Neural cell (in vitro differentiated cells): ENCODE results near the gene ITFG1. TPM values are rescaled to one million over a fixed set of nuclear protein-coding genes. Genes with fewer than 3 reads are reported as not detected.
"Not testable (repeated sequence)": the region's sequence is repeated elsewhere in the genome, so short reads cannot be mapped to it uniquely, and the experiment has no call there.

Source experiments
- H2AFZ ChIP-seq: fragments of 200-600, 300-800 bp; sonication (generic), shearing (Covaris generic); 2 replicates; pipeline ENCODE4 v1.6.0; 2014; ENCODE audit warnings: low read depth, mild to moderate bottlenecking, antibody characterized with exemption, low read length, moderate library complexity
- H3F3A ChIP-seq: fragments of 200-600 bp; shearing (Covaris generic); 2 replicates; pipeline ENCODE4 v1.6.1; 2016; ENCODE audit warnings: mild to moderate bottlenecking, moderate library complexity, mixed read lengths, antibody characterized with exemption, low read length; ENCODE audit not compliant: insufficient read depth, poor library complexity, severe bottlenecking
- H3K27ac ChIP-seq: fragments of 200-600, 300-800 bp; sonication (generic), shearing (Covaris generic); 2 replicates; pipeline ENCODE4 v1.5.1; 2014; ENCODE audit warnings: mild to moderate bottlenecking, low read length, moderate library complexity
- H3K27me3 ChIP-seq: fragments of 300-800, 200-600 bp; sonication (generic), shearing (Covaris generic); 2 replicates; pipeline ENCODE4 v1.6.0; 2014; ENCODE audit warnings: mild to moderate bottlenecking, low read depth, low read length, moderate library complexity; ENCODE audit not compliant: insufficient read depth
- H3K36me3 ChIP-seq: fragments of 300-800, 200-600 bp; sonication (generic), shearing (Covaris generic); 2 replicates; pipeline ENCODE4 v1.5.1; 2014; ENCODE audit warnings: mild to moderate bottlenecking, antibody characterized with exemption, low read length, moderate library complexity; ENCODE audit not compliant: insufficient read depth
- H3K4me2 ChIP-seq: fragments of 300-800, 200-600 bp; sonication (generic), shearing (Covaris generic); 2 replicates; pipeline ENCODE4 v1.6.0; 2014; ENCODE audit warnings: mild to moderate bottlenecking, low read length
- H3K4me3 ChIP-seq: fragments of 300-800, 200-600 bp; sonication (generic), shearing (Covaris generic); 2 replicates; pipeline ENCODE4 v1.5.1; 2014; ENCODE audit warnings: mild to moderate bottlenecking, low read length, moderate library complexity
- H3K79me2 ChIP-seq: fragments of 200-600 bp; shearing (Covaris generic); replicated peaks from 2 replicates; pipeline ENCODE4 v1.6.0; 2014; ENCODE audit warnings: mild to moderate bottlenecking, low read length, moderate library complexity; ENCODE audit not compliant: insufficient read depth
- H3K9ac ChIP-seq: fragments of 300-800, 200-600 bp; sonication (generic), shearing (Covaris generic); 2 replicates; pipeline ENCODE4 v1.6.1; 2016; ENCODE audit warnings: mild to moderate bottlenecking, low read length, mixed read lengths
- H3K9me2 ChIP-seq: fragments of 200-600 bp; shearing (Covaris generic); 2 replicates; pipeline ENCODE4 v1.6.1; 2016; ENCODE audit warnings: mild to moderate bottlenecking, low read length, mixed read lengths; ENCODE audit not compliant: insufficient read depth
- H3K9me3 ChIP-seq: fragments of 200-600, 300-800 bp; sonication (generic), shearing (Covaris generic); 2 replicates; pipeline ENCODE4 v1.6.1; 2016; ENCODE audit warnings: mild to moderate bottlenecking, mixed run types, low read length, moderate library complexity, mixed read lengths
- H4K20me1 ChIP-seq: fragments of 200-600 bp; shearing (Covaris generic); 2 replicates; pipeline ENCODE4 v1.6.1; 2016; ENCODE audit warnings: mild to moderate bottlenecking, mixed run types; ENCODE audit not compliant: insufficient read depth
- EP300 ChIP-seq: fragments of 450-650 bp; conservative IDR thresholded peaks from 2 replicates; pipeline ENCODE4 v1.6.1; 2014; ENCODE audit warnings: antibody characterized with exemption, mild to moderate bottlenecking, moderate library complexity; ENCODE audit not compliant: poor library complexity, severe bottlenecking
- EZH2 ChIP-seq: fragments of 200-600, 300-800 bp; shearing (Covaris generic), sonication (generic); IDR thresholded peaks from 2 replicates; pipeline ENCODE4 v1.6.1; 2014; ENCODE audit warnings: antibody characterized with exemption, low read length, borderline replicate concordance, mild to moderate bottlenecking; ENCODE audit not compliant: insufficient read depth, poor library complexity, severe bottlenecking
- MXI1 ChIP-seq: fragments of 450-650 bp; conservative IDR thresholded peaks from 2 replicates; pipeline ENCODE4 v1.6.1; 2014; ENCODE audit warnings: antibody characterized with exemption, mild to moderate bottlenecking; ENCODE audit not compliant: poor library complexity, severe bottlenecking
- POLR2AphosphoS5 ChIP-seq: IDR thresholded peaks from 2 replicates; pipeline ENCODE4 v1.6.1; 2012
- RAD21 ChIP-seq: fragments of 450-650 bp; conservative IDR thresholded peaks from 2 replicates; pipeline ENCODE4 v1.6.1; 2014; ENCODE audit warnings: antibody characterized with exemption, mild to moderate bottlenecking, moderate library complexity
- REST ChIP-seq: IDR thresholded peaks from 2 replicates; pipeline ENCODE4 v1.6.1; 2012; ENCODE audit warnings: borderline replicate concordance
- SMC3 ChIP-seq: fragments of 450-650 bp; conservative IDR thresholded peaks from 2 replicates; pipeline ENCODE4 v1.6.1; 2014; ENCODE audit warnings: antibody characterized with exemption, mild to moderate bottlenecking, moderate library complexity; ENCODE audit not compliant: poor library complexity
- TAF1 ChIP-seq: IDR thresholded peaks from 2 replicates; pipeline ENCODE4 v1.6.1; 2012; ENCODE audit warnings: low read depth
- polyA plus RNA-seq: library from polyadenylated mRNA; depleted of rRNA; stranded (reverse); fragments of >200 nt; gene quantifications from 2 replicates; pipeline ENCODE4 v1.2.3, GENCODE V29; 2014
- TF ChIP-seq, protein P1 (sequence below): fragments of 450-650 bp; IDR thresholded peaks from 2 replicates; pipeline ENCODE4 v1.5.1; 2014; ENCODE audit warnings: antibody characterized with exemption, mild to moderate bottlenecking, moderate library complexity; ENCODE audit not compliant: poor library complexity, severe bottlenecking

ITFG1 gene
- polyA plus RNA-seq, 1 donor from 2014 or later = 155 TPM

DNA sequence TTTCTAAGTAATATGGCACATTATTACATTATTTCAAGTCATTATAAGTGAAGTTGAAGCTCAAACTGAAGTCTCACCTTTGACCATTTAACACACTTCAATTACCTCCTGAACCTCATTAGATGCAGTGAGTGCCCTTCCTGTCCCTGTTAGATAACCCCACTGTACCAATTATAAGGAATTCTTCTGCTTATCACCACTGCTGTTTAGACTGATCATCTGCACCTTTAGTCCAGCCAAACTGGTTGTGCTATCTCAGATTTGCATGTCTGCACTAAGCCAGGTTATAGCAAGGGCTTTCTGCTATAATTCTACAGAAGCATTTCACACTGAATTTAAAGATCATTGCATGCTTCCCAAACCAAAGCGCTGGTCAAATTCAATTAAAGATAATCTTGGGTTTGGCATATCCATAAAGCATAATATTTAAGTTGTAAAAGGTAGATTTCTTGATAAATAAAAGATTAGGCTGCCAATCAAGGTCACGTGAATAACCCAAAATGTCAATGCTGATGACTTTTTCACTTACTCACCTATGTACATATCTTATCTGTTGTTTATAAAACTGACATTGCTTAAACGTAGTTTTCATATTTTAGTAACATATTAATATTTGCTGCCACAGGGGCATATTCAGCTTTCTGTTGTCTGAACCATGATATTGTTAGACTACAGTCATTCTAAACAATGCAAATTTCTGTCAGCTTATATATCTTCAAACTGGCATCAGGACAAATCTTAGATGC is 11.9 kb downstream of the ITFG1 start:
- Histone ChIP-seq H2AFZ (no peak overlapping the region), H3K4me3 (no peak overlapping the region), H3K36me3 (peaks cover 7% of the 10 kb centered on the region), H3K27ac (no peak overlapping the region), H3K9me3 (no peaks in the 10 kb centered on the region), H3K79me2 (peaks cover 10% of the 10 kb centered on the region), H3K27me3 (no peaks in the 10 kb centered on the region), H3K4me2 (no peak overlapping the region), H3K9ac (no peak overlapping the region), H4K20me1 (no peaks in the 10 kb centered on the region), H3K9me2 (no peaks in the 10 kb centered on the region), H3F3A (no peaks in the 10 kb centered on the region)
- TF ChIP-seq EZH2 = no peak
- TF ChIP-seq RAD21 = no peak
- TF ChIP-seq MXI1 = no peak
- no peak for TF ChIP-seq EP300
- TF ChIP-seq REST = no peak
- TF ChIP-seq, protein P1, sequence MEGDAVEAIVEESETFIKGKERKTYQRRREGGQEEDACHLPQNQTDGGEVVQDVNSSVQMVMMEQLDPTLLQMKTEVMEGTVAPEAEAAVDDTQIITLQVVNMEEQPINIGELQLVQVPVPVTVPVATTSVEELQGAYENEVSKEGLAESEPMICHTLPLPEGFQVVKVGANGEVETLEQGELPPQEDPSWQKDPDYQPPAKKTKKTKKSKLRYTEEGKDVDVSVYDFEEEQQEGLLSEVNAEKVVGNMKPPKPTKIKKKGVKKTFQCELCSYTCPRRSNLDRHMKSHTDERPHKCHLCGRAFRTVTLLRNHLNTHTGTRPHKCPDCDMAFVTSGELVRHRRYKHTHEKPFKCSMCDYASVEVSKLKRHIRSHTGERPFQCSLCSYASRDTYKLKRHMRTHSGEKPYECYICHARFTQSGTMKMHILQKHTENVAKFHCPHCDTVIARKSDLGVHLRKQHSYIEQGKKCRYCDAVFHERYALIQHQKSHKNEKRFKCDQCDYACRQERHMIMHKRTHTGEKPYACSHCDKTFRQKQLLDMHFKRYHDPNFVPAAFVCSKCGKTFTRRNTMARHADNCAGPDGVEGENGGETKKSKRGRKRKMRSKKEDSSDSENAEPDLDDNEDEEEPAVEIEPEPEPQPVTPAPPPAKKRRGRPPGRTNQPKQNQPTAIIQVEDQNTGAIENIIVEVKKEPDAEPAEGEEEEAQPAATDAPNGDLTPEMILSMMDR = no peak
- TF ChIP-seq SMC3 = no peak
- no peak for TF ChIP-seq POLR2AphosphoS5
- no peak for TF ChIP-seq TAF1

GRCh38 chr16:47446431-47446830 is 14.4 kb downstream of the ITFG1 start:
- H3K9ac ChIP-seq = no peak overlapping the region
- no peak overlapping the region for H3K4me2 ChIP-seq
- H3K27me3 ChIP-seq = no peaks in the 10 kb centered on the region
- no peak overlapping the region for H2AFZ ChIP-seq
- H3F3A ChIP-seq = no peaks in the 10 kb centered on the region
- H3K27ac ChIP-seq = no peak overlapping the region
- H3K9me2 ChIP-seq = no peaks in the 10 kb centered on the region
- H3K36me3 ChIP-seq = peaks cover 8% of the 10 kb centered on the region
- TF ChIP-seq SMC3 = no peak
- H3K4me3 ChIP-seq = no peak overlapping the region
- H3K9me3 ChIP-seq = no peaks in the 10 kb centered on the region
- peaks cover 12% of the 10 kb centered on the region for H3K79me2 ChIP-seq
- H4K20me1 ChIP-seq = no peaks in the 10 kb centered on the region

- H3K36me3 ChIP-seq, H3K79me2 ChIP-seq, H3K4me2 ChIP-seq, H3K4me3 ChIP-seq, H3K9me2 ChIP-seq, H3K9me3 ChIP-seq, H4K20me1 ChIP-seq, H2AFZ ChIP-seq, H3K9ac ChIP-seq, H3K27ac ChIP-seq, H3K27me3 ChIP-seq, H3F3A ChIP-seq: not testable (repeated sequence)
These were observed 18.0 kb downstream of the ITFG1 start for GRCh38 chr16:47442884-47443283.

DNA sequence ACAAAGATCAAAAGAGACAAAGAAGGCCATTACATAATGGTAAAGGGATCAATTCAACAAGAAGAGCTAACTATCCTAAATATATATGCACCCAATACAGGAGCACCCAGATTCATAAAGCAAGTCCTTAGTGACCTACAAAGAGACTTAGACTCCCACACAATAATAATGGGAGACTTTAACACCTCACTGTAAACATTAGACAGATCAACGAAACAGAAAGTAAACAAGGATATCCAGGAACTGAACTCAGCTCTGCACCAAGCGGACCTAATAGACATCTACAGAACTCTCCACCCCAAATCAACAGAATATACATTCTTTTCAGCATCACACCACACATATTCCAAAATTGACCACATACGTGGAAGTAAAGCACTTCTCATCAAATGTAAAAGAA is 20.8 kb downstream of the ITFG1 start:
- not testable (repeated sequence) for H3K9me3 ChIP-seq, H3K9ac ChIP-seq, H3K4me2 ChIP-seq

GRCh38 chr16:47434274-47434673 is 26.6 kb downstream of the ITFG1 start:
- H4K20me1 ChIP-seq, H2AFZ ChIP-seq, H3K27me3 ChIP-seq, H3K9me2 ChIP-seq, H3K27ac ChIP-seq, H3K9ac ChIP-seq, H3K79me2 ChIP-seq, H3K4me2 ChIP-seq, H3K4me3 ChIP-seq, H3F3A ChIP-seq, H3K36me3 ChIP-seq: not testable (repeated sequence)
- H3K9me3 ChIP-seq = peaks cover 12% of the 10 kb centered on the region

More for the DNA sequence above, 20.8 kb downstream of the ITFG1 start:
- not testable (repeated sequence) for H3K4me3 ChIP-seq, H2AFZ ChIP-seq, H3K36me3 ChIP-seq, H3K9me2 ChIP-seq, H3K27ac ChIP-seq, H3K27me3 ChIP-seq, H3F3A ChIP-seq, H3K79me2 ChIP-seq, H4K20me1 ChIP-seq
